Kasumi-1 (cell line): ENCODE measurements around the gene TPP1.

Experiments
- DNase-seq, 2 experiments: peaks; one replicate each; lab custom pipeline; 2025; lab: John Stamatoyannopoulos, UW

The TPP1 gene

GRCh38 chr11:6563121-6563619 is 56.1 kb downstream of the TPP1 start:
- no peak for DNase-seq
